Epithelial cell of esophagus (primary cell): ENCODE measurements around the gene CCDC154.

Experiments used
- DNase-seq: peaks from one replicate; pipeline ENCODE4 v3.0.0; 2010; ENCODE audit warnings: low read depth
- H3K4me3 ChIP-seq: 2 replicates; pipeline ENCODE4 v1.5.1; 2011; ENCODE audit warnings: mild to moderate bottlenecking, low read length, control low read depth
- TF ChIP-seq, protein P1 (sequence below): IDR thresholded peaks from 2 replicates; pipeline ENCODE4 v1.5.1; 2011; ENCODE audit warnings: low read depth, mild to moderate bottlenecking, low read length, control low read depth, inconsistent platforms; ENCODE audit not compliant: insufficient read depth; ENCODE audit errors: missing control alignments

Gene CCDC154

DNA sequence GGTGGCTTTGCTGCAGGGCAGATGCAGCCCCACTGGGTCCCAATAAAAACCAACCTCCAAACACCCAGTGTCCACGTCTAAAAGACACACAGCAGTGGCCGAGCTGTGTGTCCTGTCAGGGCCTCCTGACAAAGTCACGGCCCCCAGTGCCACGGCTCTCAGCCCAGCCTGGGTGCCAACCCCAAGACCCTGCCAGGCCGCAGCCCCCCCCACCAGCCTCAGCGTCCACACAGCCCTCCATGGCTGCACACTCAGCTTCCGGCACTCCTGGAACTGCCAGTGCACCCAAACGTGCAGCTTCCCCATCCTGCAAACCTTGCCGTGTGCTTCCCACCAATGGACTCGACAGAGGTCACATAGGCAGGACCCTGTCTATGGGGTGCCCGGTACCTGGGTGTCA, 3.6 kb upstream of the CCDC154 start:
- no peak for DNase-seq
- TF ChIP-seq, protein P1, sequence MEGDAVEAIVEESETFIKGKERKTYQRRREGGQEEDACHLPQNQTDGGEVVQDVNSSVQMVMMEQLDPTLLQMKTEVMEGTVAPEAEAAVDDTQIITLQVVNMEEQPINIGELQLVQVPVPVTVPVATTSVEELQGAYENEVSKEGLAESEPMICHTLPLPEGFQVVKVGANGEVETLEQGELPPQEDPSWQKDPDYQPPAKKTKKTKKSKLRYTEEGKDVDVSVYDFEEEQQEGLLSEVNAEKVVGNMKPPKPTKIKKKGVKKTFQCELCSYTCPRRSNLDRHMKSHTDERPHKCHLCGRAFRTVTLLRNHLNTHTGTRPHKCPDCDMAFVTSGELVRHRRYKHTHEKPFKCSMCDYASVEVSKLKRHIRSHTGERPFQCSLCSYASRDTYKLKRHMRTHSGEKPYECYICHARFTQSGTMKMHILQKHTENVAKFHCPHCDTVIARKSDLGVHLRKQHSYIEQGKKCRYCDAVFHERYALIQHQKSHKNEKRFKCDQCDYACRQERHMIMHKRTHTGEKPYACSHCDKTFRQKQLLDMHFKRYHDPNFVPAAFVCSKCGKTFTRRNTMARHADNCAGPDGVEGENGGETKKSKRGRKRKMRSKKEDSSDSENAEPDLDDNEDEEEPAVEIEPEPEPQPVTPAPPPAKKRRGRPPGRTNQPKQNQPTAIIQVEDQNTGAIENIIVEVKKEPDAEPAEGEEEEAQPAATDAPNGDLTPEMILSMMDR: no peak
- H3K4me3 ChIP-seq: no peak overlapping the region

DNA sequence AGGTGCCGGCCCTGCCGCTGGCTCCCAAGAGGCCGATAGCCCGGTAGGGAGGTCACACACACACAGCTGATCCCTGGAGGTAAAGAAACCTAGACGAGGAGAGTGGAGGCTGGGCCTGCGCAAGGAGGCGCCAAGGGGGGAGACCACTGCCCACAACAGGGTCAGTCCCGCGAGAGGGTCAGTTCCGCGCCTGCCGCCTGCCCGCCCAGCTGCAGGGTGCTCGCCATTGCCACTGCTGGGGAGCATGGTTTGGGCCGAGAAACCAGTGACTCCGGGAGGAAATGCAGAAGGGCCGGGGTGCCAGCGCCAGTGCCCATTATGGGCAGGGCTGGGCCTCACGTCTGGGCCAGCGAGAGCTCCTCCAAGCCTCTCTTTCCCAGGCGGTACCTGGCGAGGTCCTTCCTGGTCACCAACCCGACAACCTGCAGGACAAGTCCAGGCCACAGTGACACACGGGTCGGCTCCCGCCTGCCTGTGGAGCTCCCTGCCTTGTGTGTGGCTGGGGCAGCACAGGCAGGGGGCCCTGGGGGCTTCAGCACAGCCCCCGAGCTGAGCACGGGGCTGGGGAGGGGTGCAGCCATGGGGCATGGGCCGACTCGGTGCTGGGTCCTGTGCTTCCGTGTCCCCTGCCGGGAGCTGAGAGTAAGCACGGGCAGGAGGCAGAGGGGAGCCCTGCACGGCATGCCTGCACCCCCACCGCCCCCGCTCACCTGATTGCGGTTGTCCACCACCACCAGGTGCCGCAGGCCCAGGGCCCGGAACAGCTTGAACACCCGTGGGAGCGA, 2.1 kb upstream of the CCDC154 start:
- TF ChIP-seq, protein P1: no peak
- no peak overlapping the region for H3K4me3 ChIP-seq
- no peak for DNase-seq

DNA sequence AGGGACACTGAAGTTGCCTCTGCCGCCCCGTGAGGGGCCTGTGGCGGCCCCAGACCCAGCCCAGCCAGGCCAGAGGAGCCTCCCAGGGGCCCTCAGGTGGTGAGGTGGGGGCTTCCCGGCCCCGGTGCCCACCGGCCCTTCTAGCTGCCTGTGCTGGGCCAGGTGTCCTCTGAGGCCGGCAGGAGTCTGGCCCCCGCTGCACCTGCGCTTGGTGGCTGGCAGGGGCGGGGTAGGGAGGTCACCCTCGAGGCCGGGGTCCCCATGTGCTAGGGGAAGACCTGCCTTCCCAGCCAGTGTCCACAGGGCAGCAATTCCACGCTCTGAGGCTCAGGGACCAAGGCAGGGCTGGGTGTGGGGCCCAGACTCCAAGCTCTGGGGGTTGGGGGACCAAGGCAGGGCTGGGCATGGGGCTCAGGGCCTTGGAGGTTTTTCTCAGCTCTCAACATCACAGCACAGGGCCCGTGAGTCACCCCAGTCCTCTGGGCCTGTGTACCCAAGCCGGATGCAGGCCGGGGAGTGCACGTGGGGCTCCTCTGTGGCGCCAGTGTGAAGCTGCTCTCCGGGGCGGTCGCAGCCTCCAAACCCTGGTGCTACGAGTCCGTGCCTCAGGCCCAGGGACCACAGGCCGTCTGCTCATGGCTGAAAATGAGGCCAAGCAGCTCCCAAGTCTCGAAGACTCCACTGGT, 1.3 kb upstream of the CCDC154 start:
- no peak overlapping the region for H3K4me3 ChIP-seq
- TF ChIP-seq, protein P1: no peak
- DNase-seq: no peak

DNA sequence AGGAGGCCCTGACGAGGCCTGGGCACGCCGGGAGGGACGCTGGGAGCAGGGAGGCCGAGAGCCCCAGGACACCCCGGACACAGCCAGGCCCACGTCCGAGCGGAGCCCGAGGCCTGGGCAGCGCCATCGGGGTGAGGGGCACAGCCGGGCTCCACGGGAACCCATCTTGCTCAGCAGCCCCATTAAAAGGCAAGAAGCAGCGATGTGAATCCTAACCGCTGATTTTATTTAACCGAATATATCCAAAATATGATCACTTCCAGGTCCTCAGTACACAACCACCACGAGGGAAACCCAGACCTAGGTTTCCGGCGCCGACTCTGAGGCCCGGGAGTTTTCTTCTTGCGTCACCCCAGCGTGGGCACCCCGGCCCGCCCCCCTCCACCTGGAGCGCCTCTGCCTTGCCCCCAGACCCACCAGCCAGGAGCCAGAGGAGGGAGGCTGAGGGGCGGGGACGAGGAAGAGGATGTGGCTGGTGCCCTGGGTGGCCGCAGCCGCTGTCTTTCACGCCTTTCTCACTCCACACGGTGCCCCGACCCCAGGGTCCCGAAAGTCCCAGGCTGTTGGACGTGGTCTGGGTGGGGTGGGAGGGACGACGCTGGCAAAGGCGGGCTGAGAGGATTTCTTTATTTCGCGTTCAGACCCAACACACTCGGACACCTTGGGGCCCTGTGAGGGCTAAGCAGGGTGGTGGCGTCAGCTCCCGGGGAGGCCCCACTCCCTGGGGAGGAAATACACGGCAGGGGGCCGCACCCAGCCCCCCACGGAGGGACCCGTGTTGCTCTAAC, 568 bp upstream of the CCDC154 start:
- H3K4me3 ChIP-seq: no peak overlapping the region
- no peak for DNase-seq
- TF ChIP-seq, protein P1: no peak

DNA sequence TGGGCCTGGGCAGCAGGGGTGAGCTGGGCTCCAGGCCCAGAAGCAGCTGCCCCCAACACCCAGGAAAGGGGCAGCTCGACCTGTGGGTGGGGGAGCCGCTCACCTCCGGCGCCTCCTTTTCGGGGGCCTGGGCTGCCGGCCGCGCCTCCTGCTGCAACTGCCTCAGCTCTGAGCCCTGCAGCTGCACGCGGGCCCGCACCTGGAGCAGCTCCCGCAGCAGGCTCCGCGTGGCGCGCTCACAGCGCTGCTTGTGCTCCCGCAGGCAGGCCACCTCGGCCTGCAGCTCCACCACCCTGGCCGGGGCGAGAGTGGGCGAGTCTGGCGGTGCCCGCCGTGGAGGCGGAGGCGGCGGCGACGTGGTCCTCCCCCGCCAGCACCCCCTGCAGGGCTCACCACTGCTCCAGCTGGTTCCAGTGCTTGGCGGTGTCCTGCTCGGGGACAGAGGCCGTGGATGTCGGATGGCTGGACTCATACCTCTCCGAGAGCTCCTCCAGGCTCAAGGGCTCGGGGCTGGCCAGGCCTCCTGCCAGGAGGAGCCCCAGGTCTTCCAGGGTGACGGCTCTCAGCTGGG, 868 bp downstream of the CCDC154 start:
- TF ChIP-seq, protein P1: no peak
- no peak overlapping the region for H3K4me3 ChIP-seq
- no peak for DNase-seq

DNA sequence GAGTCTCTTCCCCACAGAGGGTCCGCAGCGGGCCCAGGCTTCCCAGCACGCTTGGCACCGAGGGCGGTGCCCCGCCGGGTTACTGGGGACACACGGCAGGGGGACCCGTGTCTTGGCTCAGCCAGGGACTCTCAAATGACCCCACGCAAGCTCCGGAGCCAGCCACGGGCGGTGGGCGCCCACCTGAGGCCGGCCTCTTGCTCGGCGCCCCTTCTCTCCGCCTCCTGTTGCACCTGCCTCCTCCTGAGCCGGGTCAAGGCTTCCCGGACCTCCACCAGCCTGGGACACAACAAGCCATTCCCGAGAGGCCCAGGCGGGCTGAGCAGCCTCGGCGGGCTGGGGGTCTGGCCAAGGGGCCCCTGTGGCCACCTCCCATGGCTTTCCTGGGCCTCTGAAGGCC, 1.7 kb downstream of the CCDC154 start:
- TF ChIP-seq, protein P1: no peak
- no peak for DNase-seq
- H3K4me3 ChIP-seq: no peak overlapping the region
